ENCODE measurements around the gene KAT2A.

Gene KAT2A

GRCh38 chr17:42065201-42065600 is 56.0 kb downstream of the KAT2A start:
- DNase-seq (ENCODE audit: insufficient read length, low spot score), result no peak
- FAIRE-seq, result no peak
- TF ChIP-seq CTCF (IDR thresholded peaks at IDR 0.05; ENCODE audit: insufficient read depth, missing control alignments), result no peak
